Activated CD4-positive, alpha-beta T cell treated with anti-CD3 and anti-CD28 coated beads, Interleukin-2, amount 10 ng/mL, durations not matched to agents 7 days and 5 days (primary cell): Measurements from ENCODE around the gene RUBCN. TPM values are rescaled to one million over a fixed set of nuclear protein-coding genes. Genes with fewer than 3 reads are reported as not detected.
"Not testable (repeated sequence)": the region's sequence is repeated elsewhere in the genome, so short reads cannot be mapped to it uniquely, and the experiment has no call there.

Experiments
- CTCF ChIA-PET: fragments of 350-600 bp; sonication (Branson Sonifier 250); formaldehyde crosslinking; loops from one replicate; lab custom pipeline; 2021; ENCODE audit warnings: antibody characterized with exemption; lab: Charles Lee
- POLR2A ChIA-PET: fragments of 350-600 bp; sonication (Branson Sonifier 250); formaldehyde crosslinking; loops from one replicate; lab custom pipeline; 2021; ENCODE audit warnings: antibody characterized with exemption; lab: Charles Lee
- DNase-seq: peaks from one replicate; pipeline ENCODE4 v3.0.0-alpha.2; 2020
- H3K27ac Mint-ChIP-seq: one replicate; pipeline ENCODE4 v1.8.0; 2021; ENCODE audit warnings: mild to moderate bottlenecking, moderate library complexity, mixed read lengths
- H3K27me3 Mint-ChIP-seq: one replicate; pipeline ENCODE4 v1.8.0; 2021; ENCODE audit warnings: mixed read lengths
- H3K36me3 Mint-ChIP-seq: one replicate; pipeline ENCODE4 v1.8.0; 2021; ENCODE audit warnings: low read depth, mixed read lengths
- H3K4me1 Mint-ChIP-seq: one replicate; pipeline ENCODE4 v1.8.0; 2021; ENCODE audit warnings: mixed read lengths
- H3K4me3 Mint-ChIP-seq: one replicate; pipeline ENCODE4 v1.8.0; 2021; ENCODE audit warnings: mild to moderate bottlenecking, moderate library complexity, mixed read lengths
- H3K9me3 Mint-ChIP-seq: one replicate; pipeline ENCODE4 v1.8.0; 2021; ENCODE audit warnings: mixed read lengths
- total RNA-seq, 2 experiments: library from RNA; stranded (reverse); gene quantifications; one replicate each; pipeline ENCODE4 v1.2.3, GENCODE V29; 2021

The RUBCN gene
- total RNA-seq, 2 experiments from 2014 or later, result 43.3 to 44.5 TPM

- H3K4me3 Mint-ChIP-seq, CTCF ChIA-PET, H3K27ac Mint-ChIP-seq, H3K9me3 Mint-ChIP-seq, POLR2A ChIA-PET, DNase-seq, H3K36me3 Mint-ChIP-seq, H3K27me3 Mint-ChIP-seq, H3K4me1 Mint-ChIP-seq: not testable (repeated sequence)
Measured at GRCh38 chr3:197637556-197637955, 99.1 kb downstream of the RUBCN start.

DNA sequence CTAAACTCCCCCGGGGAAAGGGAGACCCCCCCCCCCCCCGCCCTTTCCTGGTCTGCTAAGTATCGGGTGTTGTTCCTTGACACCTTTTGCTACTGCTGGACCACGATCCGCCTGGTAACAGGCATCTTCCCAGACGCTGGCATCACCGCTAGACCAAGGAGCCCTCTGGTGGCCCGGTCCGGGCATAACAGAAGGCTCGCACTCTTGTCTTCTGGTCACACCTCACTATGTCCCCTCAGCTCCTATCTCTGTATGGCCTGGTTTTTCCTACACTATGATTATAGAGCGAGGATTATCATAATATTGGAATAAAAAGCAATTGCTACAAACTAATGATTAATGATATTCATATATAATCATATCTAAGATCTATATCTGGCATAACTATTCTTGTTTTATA, 104.7 kb downstream of the RUBCN start:
- not testable (repeated sequence) for H3K27ac Mint-ChIP-seq

DNA sequence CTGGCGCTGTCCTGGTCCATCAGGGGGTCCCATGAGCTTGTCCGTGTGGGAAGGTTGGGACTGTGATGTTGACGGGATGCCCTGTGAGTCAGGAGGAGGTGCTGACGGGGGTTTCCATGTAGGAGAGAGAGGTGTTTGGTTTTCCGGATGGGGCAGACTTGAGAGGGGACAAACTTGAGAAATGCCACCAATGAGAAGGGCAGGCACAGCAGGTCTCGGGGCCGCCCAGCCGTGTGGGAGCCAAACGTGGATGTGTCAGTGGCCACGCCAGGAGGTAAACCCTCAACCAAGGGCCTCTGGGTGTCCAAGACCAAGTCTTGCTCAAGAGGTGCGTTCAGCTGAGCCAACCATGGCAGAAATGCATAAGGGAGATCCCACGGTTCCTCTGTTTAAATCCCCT, 105.9 kb downstream of the RUBCN start:
- CTCF ChIA-PET, DNase-seq, POLR2A ChIA-PET, H3K27ac Mint-ChIP-seq, H3K4me3 Mint-ChIP-seq, H3K36me3 Mint-ChIP-seq, H3K9me3 Mint-ChIP-seq, H3K27me3 Mint-ChIP-seq, H3K4me1 Mint-ChIP-seq: not testable (repeated sequence)

More for the DNA sequence above, 104.7 kb downstream of the RUBCN start:
- POLR2A ChIA-PET, H3K36me3 Mint-ChIP-seq, H3K27me3 Mint-ChIP-seq, H3K9me3 Mint-ChIP-seq, H3K4me1 Mint-ChIP-seq, CTCF ChIA-PET, H3K4me3 Mint-ChIP-seq: not testable (repeated sequence)
- peak; percentile 15 for DNase-seq

DNA sequence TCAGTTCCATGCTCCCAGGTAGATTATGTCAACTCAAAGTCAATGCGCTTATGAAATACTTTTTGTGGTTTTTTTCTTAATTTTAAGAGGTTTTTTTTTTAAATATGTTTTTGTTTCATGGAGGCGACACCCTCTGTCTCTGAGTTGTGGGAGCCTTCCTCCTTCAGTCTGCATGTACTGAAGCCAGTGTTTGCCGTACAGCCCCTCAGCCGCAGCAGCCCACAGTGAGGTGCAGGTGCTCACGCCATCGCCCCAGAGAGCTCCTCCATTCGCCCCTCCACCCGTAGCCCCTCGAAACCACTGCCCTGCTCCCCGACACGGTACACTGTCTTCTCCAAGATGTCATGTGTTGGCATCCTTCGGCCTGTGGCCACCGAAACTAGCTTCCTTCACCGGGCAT, 107.4 kb downstream of the RUBCN start:
- CTCF ChIA-PET, H3K36me3 Mint-ChIP-seq, DNase-seq, H3K27ac Mint-ChIP-seq, H3K9me3 Mint-ChIP-seq, H3K4me1 Mint-ChIP-seq, H3K4me3 Mint-ChIP-seq, H3K27me3 Mint-ChIP-seq: not testable (repeated sequence)
- POLR2A ChIA-PET, result interaction anchor here (0.6 kb wide), 1 partner anchor 111 kb away, joined by 3 read pairs; no protein-coding TSS in a partner anchor

- H3K36me3 Mint-ChIP-seq, POLR2A ChIA-PET, H3K4me1 Mint-ChIP-seq, CTCF ChIA-PET, H3K9me3 Mint-ChIP-seq, H3K27me3 Mint-ChIP-seq: not testable (repeated sequence)
- Mint-ChIP-seq H3K27ac (peak overlapping the region; percentile 85), H3K4me3 (peak overlapping the region; percentile 78)
- DNase-seq, result peak; percentile 89
Measured at GRCh38 chr3:197627772-197628523, 108.8 kb downstream of the RUBCN start.

- Mint-ChIP-seq H3K4me3 (peak overlapping the region; percentile 78), H3K27ac (peak overlapping the region; percentile 84)
- H3K27me3 Mint-ChIP-seq, CTCF ChIA-PET, POLR2A ChIA-PET, H3K4me1 Mint-ChIP-seq, H3K9me3 Mint-ChIP-seq, H3K36me3 Mint-ChIP-seq, DNase-seq: not testable (repeated sequence)
Measured at GRCh38 chr3:197627158-197627771, 109.4 kb downstream of the RUBCN start.

DNA sequence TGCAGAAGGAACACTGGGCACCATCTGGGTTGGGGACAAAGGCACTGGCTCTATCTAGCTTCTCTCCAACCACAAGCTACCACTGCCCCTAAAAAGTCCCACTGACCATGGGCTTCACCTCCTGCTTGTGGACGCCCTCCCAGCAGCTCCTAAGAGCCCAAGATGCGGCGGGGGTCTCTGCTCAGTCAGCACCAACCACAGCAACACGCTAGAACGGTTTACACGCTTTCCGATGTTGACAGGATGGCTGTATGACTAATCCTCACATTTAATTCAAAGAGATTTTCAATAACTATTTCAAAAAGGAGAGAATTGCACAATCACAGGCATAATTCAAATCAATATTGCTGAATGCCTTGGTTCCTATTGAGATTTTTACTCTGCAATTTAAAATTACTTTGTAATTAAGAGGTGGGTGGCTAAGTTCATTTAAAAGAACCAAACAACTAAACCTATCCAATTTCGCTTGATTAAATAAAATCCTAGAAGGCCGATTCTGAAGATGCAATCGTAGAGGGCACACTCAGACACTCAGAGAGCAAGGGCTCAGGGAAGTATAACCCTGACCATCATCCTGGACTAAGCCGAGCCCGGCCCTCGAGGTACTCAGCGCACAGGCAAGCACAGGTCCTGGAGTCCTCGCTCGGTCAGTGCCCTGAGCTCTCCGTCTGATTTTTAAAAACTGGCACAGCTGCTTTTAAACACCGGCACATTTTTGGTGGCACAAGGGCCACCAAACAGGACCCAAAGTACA, 110.1 kb downstream of the RUBCN start:
- H3K4me1 Mint-ChIP-seq, H3K27me3 Mint-ChIP-seq, CTCF ChIA-PET, H3K9me3 Mint-ChIP-seq, POLR2A ChIA-PET, H3K36me3 Mint-ChIP-seq, DNase-seq: not testable (repeated sequence)
- H3K4me3 Mint-ChIP-seq, result peak overlapping the region; percentile 76
- peak overlapping the region; percentile 36 for H3K27ac Mint-ChIP-seq

DNA sequence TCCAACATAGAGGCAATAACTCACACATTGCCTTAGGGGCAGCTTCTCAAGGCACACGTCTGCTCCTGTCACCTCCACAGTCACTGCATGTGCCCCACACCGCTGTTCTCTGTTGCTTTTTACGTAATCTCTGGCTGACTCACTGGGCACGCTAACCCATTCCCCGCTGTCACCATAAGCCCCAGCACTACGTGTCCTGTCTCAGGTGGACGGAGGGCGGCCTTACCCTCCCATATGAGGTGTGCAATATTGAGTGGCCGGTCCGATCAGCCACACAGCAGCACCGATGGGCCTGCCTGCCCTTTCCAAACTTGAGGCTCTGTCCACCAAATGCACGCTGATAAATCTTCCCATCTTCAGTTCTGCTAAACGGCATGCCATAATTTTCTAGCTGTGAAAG, 115.2 kb downstream of the RUBCN start:
- H3K27me3 Mint-ChIP-seq, H3K27ac Mint-ChIP-seq, H3K4me3 Mint-ChIP-seq, POLR2A ChIA-PET, DNase-seq, H3K9me3 Mint-ChIP-seq, H3K4me1 Mint-ChIP-seq, CTCF ChIA-PET: not testable (repeated sequence)
- peaks cover 43% of the 10 kb centered on the region for H3K36me3 Mint-ChIP-seq

Other genes starting within 250 kb of the RUBCN start
- gene BDH1, start 180.9 kb downstream of the RUBCN start, total RNA-seq, result 10 to 100 TPM; 53.6 to 58.7 TPM
- gene FYTTD1, start 13.0 kb upstream of the RUBCN start, total RNA-seq, result 10 to 100 TPM; 35.7 to 38.8 TPM
- gene LRCH3, start 54.4 kb upstream of the RUBCN start, total RNA-seq, result 10 to 100 TPM; 54.0 to 58.0 TPM
- gene RPL35A, start 213.3 kb upstream of the RUBCN start, total RNA-seq, result 100 to 1,000 TPM; 926 to 993 TPM
- gene LMLN, start 223.3 kb upstream of the RUBCN start, total RNA-seq, result 1 to 10 TPM; 2.7 to 3.1 TPM